Body of pancreas (tissue), 4 donors: Measurements from ENCODE around the gene TUBGCP6.

Source experiments
- POLR2A ChIP-seq, 3 donors: fragments of 450-650 bp; IDR thresholded peaks; one replicate each; pipeline ENCODE4 v1.6.1; 2016; ENCODE audit warnings: antibody characterized with exemption in 3 of 3, mild to moderate bottlenecking in 2 of 3
- TF ChIP-seq, protein P1 (sequence below), 7 experiments: fragments of 450-650 bp in 4 of 7; fragments of 200-600 bp in 3 of 7; sonication (generic) in 3 of 7; IDR thresholded peaks; one replicate each; pipeline ENCODE4 v1.5.1; 2016 to 2019; ENCODE audit warnings: antibody characterized with exemption in 7 of 7

DNA sequence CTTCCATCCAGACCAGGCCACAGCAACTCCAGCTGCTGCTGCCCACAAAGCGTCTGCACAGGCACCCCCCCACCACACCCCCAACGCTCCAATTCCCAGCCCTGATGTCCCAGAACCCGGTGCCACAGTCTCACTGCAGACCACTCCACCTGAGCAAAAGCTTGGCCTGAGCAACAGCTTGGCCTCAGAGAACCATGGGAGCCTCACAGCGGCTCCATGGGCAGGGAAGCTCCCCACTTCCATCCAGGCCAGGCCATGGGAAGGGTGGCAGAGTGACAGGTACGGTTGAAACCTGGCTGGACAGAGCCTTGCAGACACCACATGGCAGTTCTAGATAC is 49.5 kb upstream of the TUBGCP6 start:
- TF ChIP-seq, protein P1, sequence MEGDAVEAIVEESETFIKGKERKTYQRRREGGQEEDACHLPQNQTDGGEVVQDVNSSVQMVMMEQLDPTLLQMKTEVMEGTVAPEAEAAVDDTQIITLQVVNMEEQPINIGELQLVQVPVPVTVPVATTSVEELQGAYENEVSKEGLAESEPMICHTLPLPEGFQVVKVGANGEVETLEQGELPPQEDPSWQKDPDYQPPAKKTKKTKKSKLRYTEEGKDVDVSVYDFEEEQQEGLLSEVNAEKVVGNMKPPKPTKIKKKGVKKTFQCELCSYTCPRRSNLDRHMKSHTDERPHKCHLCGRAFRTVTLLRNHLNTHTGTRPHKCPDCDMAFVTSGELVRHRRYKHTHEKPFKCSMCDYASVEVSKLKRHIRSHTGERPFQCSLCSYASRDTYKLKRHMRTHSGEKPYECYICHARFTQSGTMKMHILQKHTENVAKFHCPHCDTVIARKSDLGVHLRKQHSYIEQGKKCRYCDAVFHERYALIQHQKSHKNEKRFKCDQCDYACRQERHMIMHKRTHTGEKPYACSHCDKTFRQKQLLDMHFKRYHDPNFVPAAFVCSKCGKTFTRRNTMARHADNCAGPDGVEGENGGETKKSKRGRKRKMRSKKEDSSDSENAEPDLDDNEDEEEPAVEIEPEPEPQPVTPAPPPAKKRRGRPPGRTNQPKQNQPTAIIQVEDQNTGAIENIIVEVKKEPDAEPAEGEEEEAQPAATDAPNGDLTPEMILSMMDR (IDR thresholded peaks at IDR 0.05) = no peak
- TF ChIP-seq POLR2A (IDR thresholded peaks at IDR 0.05) = no peak
